H1 (cell line): ENCODE results near the gene MYMX. TPM values are rescaled to one million over a fixed set of nuclear protein-coding genes. Genes with fewer than 3 reads are reported as not detected.

ENCODE experiments used
- CTCF ChIA-PET: fragments of 300-600 bp; sonication (Branson Sonifier 250); formaldehyde crosslinking; loops from one replicate; lab custom pipeline; 2021; ENCODE audit not compliant: partially characterized antibody; lab: Charles Lee
- POLR2A ChIA-PET: fragments of 300-600 bp; sonication (Branson Sonifier 250); formaldehyde crosslinking; loops from one replicate; lab custom pipeline; 2021; ENCODE audit warnings: inconsistent platforms; ENCODE audit not compliant: partially characterized antibody; lab: Charles Lee
- DNase-seq, 2 experiments: peaks; one replicate each; pipeline versions ENCODE4 v3.0.0 to v3.0.0-alpha.2; 2010 to 2022; ENCODE audit warnings: low spot score in 2 of 2, low read depth in 1 of 2, mixed read lengths in 1 of 2
- FAIRE-seq: peaks from 2 replicates; lab custom pipeline; 2011; peaks lifted over from hg19 to GRCh38; lab: Jason Lieb, UNC
- H2AFZ ChIP-seq: 2 replicates; pipeline ENCODE4 v1.8.1; 2012; ENCODE audit warnings: low read length, inconsistent platforms
- H2AK5ac ChIP-seq: 2 replicates; pipeline ENCODE4 v1.6.1; 2013; ENCODE audit warnings: low read depth, low read length
- H2BK120ac ChIP-seq: replicated peaks from 2 replicates; pipeline ENCODE3; 2013; ENCODE audit warnings: low read depth, low read length, inconsistent platforms
- H2BK12ac ChIP-seq: 2 replicates; pipeline ENCODE4 v1.6.1; 2013; ENCODE audit warnings: low read depth, low read length
- H2BK15ac ChIP-seq: 2 replicates; pipeline ENCODE4 v1.6.1; 2013; ENCODE audit warnings: low read length
- H2BK20ac ChIP-seq: 2 replicates; pipeline ENCODE4 v1.6.1; 2013; ENCODE audit warnings: low read length
- H2BK5ac ChIP-seq: 2 replicates; pipeline ENCODE4 v1.6.1; 2013; ENCODE audit warnings: low read depth, low read length
- H3K14ac ChIP-seq: 2 replicates; pipeline ENCODE4 v1.6.1; 2013; ENCODE audit warnings: inconsistent platforms; ENCODE audit not compliant: insufficient read length
- H3K18ac ChIP-seq: 2 replicates; pipeline ENCODE4 v1.6.1; 2013; ENCODE audit warnings: low read length; ENCODE audit errors: extremely low read depth
- H3K23ac ChIP-seq: 2 replicates; pipeline ENCODE4 v1.6.1; 2013; ENCODE audit warnings: inconsistent platforms; ENCODE audit not compliant: insufficient read length
- H3K23me2 ChIP-seq: 2 replicates; pipeline ENCODE4 v1.6.1; 2013; ENCODE audit warnings: low read depth, low read length
- H3K27ac ChIP-seq: 2 replicates; pipeline ENCODE4 v1.6.1; 2011; ENCODE audit warnings: low read depth, low read length, inconsistent platforms
- H3K27me3 ChIP-seq, 4 experiments: replicated peaks in 1 of 4; 1 replicate in 1 of 4; 2 replicates in 3 of 4; pipeline versions ENCODE4 v1.6.1 to v1.8.1; 2011 to 2013; ENCODE audit warnings: low read length in 3 of 4, mild to moderate bottlenecking in 3 of 4, inconsistent platforms in 2 of 4, mixed read lengths in 2 of 4, moderate library complexity in 1 of 4; ENCODE audit not compliant: control insufficient read depth in 3 of 4, insufficient read depth in 3 of 4; ENCODE audit errors: extremely low read depth in 1 of 4
- H3K36me3 ChIP-seq, 4 experiments: 2 replicates each; pipeline versions ENCODE4 v1.6.1 to v1.8.1; 2011 to 2013; ENCODE audit warnings: mild to moderate bottlenecking in 4 of 4, low read length in 3 of 4, moderate library complexity in 2 of 4, control low read depth in 1 of 4, inconsistent platforms in 1 of 4; ENCODE audit not compliant: insufficient read depth in 4 of 4, control insufficient read depth in 2 of 4
- H3K4ac ChIP-seq: replicated peaks from 2 replicates; pipeline ENCODE3; 2013; ENCODE audit warnings: low read length, low read depth, mixed read lengths, inconsistent platforms; ENCODE audit not compliant: insufficient read length
- H3K4me1 ChIP-seq, 4 experiments: replicated peaks in 1 of 4; 1 replicate in 1 of 4; 2 replicates in 3 of 4; pipeline versions ENCODE4 v1.6.1 to v1.8.1; 2011 to 2013; ENCODE audit warnings: low read length in 3 of 4, inconsistent platforms in 2 of 4, mixed read lengths in 1 of 4; ENCODE audit not compliant: insufficient read depth in 4 of 4, control insufficient read depth in 3 of 4
- H3K4me2 ChIP-seq, 2 experiments: 2 replicates each; pipeline versions ENCODE4 v1.6.1 to v1.8.1; 2011 to 2013; ENCODE audit warnings: low read depth in 2 of 2, low read length in 2 of 2, control low read depth in 1 of 2, inconsistent platforms in 1 of 2, mild to moderate bottlenecking in 1 of 2; ENCODE audit not compliant: insufficient read depth in 1 of 2
- H3K4me3 ChIP-seq, 4 experiments: fragments of 200-600, 300-600 bp in 1 of 4; sonication (generic), shearing (Covaris generic), sonication (Bioruptor Twin) in 1 of 4; 2 replicates each; pipeline versions ENCODE4 v1.5.1 to v1.8.1; 2011 to 2016; ENCODE audit warnings: low read length in 4 of 4, low read depth in 3 of 4, control low read depth in 2 of 4, inconsistent platforms in 2 of 4, mild to moderate bottlenecking in 2 of 4, mixed read lengths in 1 of 4, moderate library complexity in 1 of 4; ENCODE audit not compliant: insufficient read depth in 2 of 4; ENCODE audit errors: extremely low read depth in 1 of 4
- H3K56ac ChIP-seq: replicated peaks from 2 replicates; pipeline ENCODE3; 2013; ENCODE audit warnings: low read depth, mild to moderate bottlenecking, mixed read lengths, low read length, inconsistent platforms; ENCODE audit not compliant: insufficient read length
- H3K79me1 ChIP-seq: 2 replicates; pipeline ENCODE4 v1.6.1; 2013; ENCODE audit warnings: low read depth, low read length, control low read depth
- H3K79me2 ChIP-seq, 2 experiments: 2 replicates each; pipeline versions ENCODE4 v1.6.1 to v1.8.1; 2012 to 2013; ENCODE audit warnings: low read length in 2 of 2, mild to moderate bottlenecking in 2 of 2, inconsistent platforms in 1 of 2; ENCODE audit not compliant: insufficient read depth in 2 of 2, control insufficient read depth in 1 of 2
- H3K9ac ChIP-seq, 4 experiments: replicated peaks in 1 of 4; 1 replicate in 1 of 4; 2 replicates in 3 of 4; pipeline versions ENCODE4 v1.6.1 to v1.8.1; 2011 to 2013; ENCODE audit warnings: low read depth in 3 of 4, low read length in 3 of 4, control low read depth in 2 of 4, mild to moderate bottlenecking in 2 of 4, moderate library complexity in 2 of 4, inconsistent platforms in 1 of 4; ENCODE audit errors: extremely low read depth in 1 of 4
- H3K9me3 ChIP-seq, 2 experiments: 2 replicates each; pipeline versions ENCODE4 v1.6.1 to v1.8.1; 2012 to 2013; ENCODE audit warnings: mild to moderate bottlenecking in 2 of 2, moderate library complexity in 2 of 2, control low read depth in 1 of 2, inconsistent platforms in 1 of 2, low read depth in 1 of 2, low read length in 1 of 2, mixed read lengths in 1 of 2; ENCODE audit not compliant: insufficient read depth in 2 of 2
- H4K20me1 ChIP-seq, 2 experiments: replicated peaks in 1 of 2; 2 replicates each; pipeline versions ENCODE3 to v1.8.1; 2011 to 2013; ENCODE audit warnings: inconsistent platforms in 2 of 2, low read length in 2 of 2, mild to moderate bottlenecking in 1 of 2; ENCODE audit not compliant: insufficient read depth in 2 of 2, control insufficient read depth in 1 of 2
- H4K5ac ChIP-seq: 2 replicates; pipeline ENCODE4 v1.6.1; 2013; ENCODE audit warnings: low read length, low read depth, mixed read lengths, inconsistent platforms; ENCODE audit not compliant: insufficient read length
- H4K8ac ChIP-seq: 2 replicates; pipeline ENCODE4 v1.8.0; 2013; ENCODE audit warnings: mild to moderate bottlenecking, moderate library complexity, low read length, inconsistent platforms; ENCODE audit not compliant: insufficient read depth; ENCODE audit errors: extremely low read depth
- H4K91ac ChIP-seq: replicated peaks from 2 replicates; pipeline ENCODE3; 2013; ENCODE audit warnings: low read length, mixed read lengths, inconsistent platforms; ENCODE audit not compliant: insufficient read length
- BACH1 ChIP-seq: IDR thresholded peaks from 2 replicates; pipeline ENCODE4 v1.6.1; 2012; ENCODE audit warnings: low read length, improper control_type of control experiment
- CBX5 ChIP-seq: fragments of 300-800, 300-1000 bp; sonication (generic); IDR thresholded peaks from 2 replicates; pipeline ENCODE4 v1.7.1; 2016; ENCODE audit warnings: antibody characterized with exemption, low read length, low read depth
- CBX8 ChIP-seq: fragments of 300-800, 300-1000 bp; sonication (generic); IDR thresholded peaks from 2 replicates; pipeline ENCODE4 v1.7.1; 2016; ENCODE audit warnings: low read depth, low read length, borderline replicate concordance
- GTF2F1 ChIP-seq: IDR thresholded peaks from 2 replicates; pipeline ENCODE4 v1.6.1; 2012; ENCODE audit warnings: low read depth, low read length, improper control_type of control experiment, borderline replicate concordance
- JUN ChIP-seq: IDR thresholded peaks from 2 replicates; pipeline ENCODE4 v1.6.1; 2011; ENCODE audit warnings: low read depth, mild to moderate bottlenecking, improper control_type of control experiment, low read length
- JUND ChIP-seq: IDR thresholded peaks from 2 replicates; pipeline ENCODE4 v1.6.1; 2011; ENCODE audit warnings: mild to moderate bottlenecking, improper control_type of control experiment, low read length
- NRF1 ChIP-seq: IDR thresholded peaks from 2 replicates; pipeline ENCODE4 v1.6.1; 2011; ENCODE audit warnings: mild to moderate bottlenecking, low read depth, low read length, improper control_type of control experiment
- POLR2A ChIP-seq, 2 experiments: IDR thresholded peaks; 1 replicate in 1 of 2; 2 replicates in 1 of 2; pipeline ENCODE4 v1.6.1; 2011; ENCODE audit warnings: low read depth in 2 of 2, low read length in 2 of 2, mild to moderate bottlenecking in 2 of 2; ENCODE audit errors: control extremely low read depth in 1 of 2
- POU5F1 ChIP-seq: IDR thresholded peaks from 2 replicates; pipeline ENCODE4 v1.6.1; 2011; ENCODE audit warnings: low read depth, mild to moderate bottlenecking, low read length, moderate library complexity
- RNF2 ChIP-seq: fragments of 200-900, 300-1000 bp; sonication (generic); IDR thresholded peaks from 2 replicates; pipeline ENCODE4 v1.7.1; 2016; ENCODE audit warnings: borderline replicate concordance, low read depth, mild to moderate bottlenecking, antibody characterized with exemption, low read length; ENCODE audit not compliant: poor library complexity, severe bottlenecking; ENCODE audit errors: missing control alignments
- SIX5 ChIP-seq: IDR thresholded peaks from 2 replicates; pipeline ENCODE4 v1.6.1; 2011; ENCODE audit warnings: mild to moderate bottlenecking, low read depth, low read length
- YY1 ChIP-seq: IDR thresholded peaks from 2 replicates; pipeline ENCODE4 v1.6.1; 2011; ENCODE audit warnings: low read depth, mild to moderate bottlenecking, low read length
- WGBS, 2 experiments: shearing (Covaris generic) in 1 of 2; methylation state at CpG; one replicate each; pipeline versions ENCODE4 v1.1.6 to v1.1.7; 2013 to 2015; ENCODE audit warnings: low lambda C conversion rate in 2 of 2, mixed read lengths in 2 of 2, inconsistent platforms in 1 of 2, low coverage in 1 of 2, missing lambda C conversion rate in 1 of 2; ENCODE audit not compliant: insufficient replicate concordance in 2 of 2, insufficient coverage in 1 of 2, insufficient read length in 1 of 2; ENCODE audit errors: extremely low coverage in 1 of 2, missing lambda C conversion rate in 1 of 2; 5-methylcytosine and 5-hydroxymethylcytosine counted together
- polyA plus RNA-seq, 7 experiments: library from polyadenylated mRNA; depleted of rRNA in 3 of 7; stranded (reverse) in 5 of 7; unstranded in 2 of 7; fragments of >200 nt in 5 of 7; fragments of 200-250 nt in 2 of 7; gene quantifications; 1 replicate in 5 of 7; 2 replicates in 1 of 7; 4 replicates in 1 of 7; pipeline versions ENCODE4 v1.2.1 to v1.2.3, GENCODE V29; 2011 to 2013; ENCODE audit warnings: missing spikeins in 2 of 7, mixed read lengths in 2 of 7
- total RNA-seq: library from RNA; stranded (reverse); fragmentation: NEBNext Ultra II Directional; extraction: Animal tissue kit (Norgen Biotek cat#: 25700); gene quantifications from 2 replicates; pipeline ENCODE4 v1.2.1, GENCODE V29; 2021
- TF ChIP-seq, protein P1 (sequence below): IDR thresholded peaks from 2 replicates; pipeline ENCODE4 v1.6.1; 2012; ENCODE audit warnings: inconsistent platforms

Gene MYMX
- total and polyA plus RNA-seq, 2 of the 8 experiments (the other 6 are each of a cell fraction or from before 2014, with no cell fraction given), result 4.7 to 6.9 TPM

DNA sequence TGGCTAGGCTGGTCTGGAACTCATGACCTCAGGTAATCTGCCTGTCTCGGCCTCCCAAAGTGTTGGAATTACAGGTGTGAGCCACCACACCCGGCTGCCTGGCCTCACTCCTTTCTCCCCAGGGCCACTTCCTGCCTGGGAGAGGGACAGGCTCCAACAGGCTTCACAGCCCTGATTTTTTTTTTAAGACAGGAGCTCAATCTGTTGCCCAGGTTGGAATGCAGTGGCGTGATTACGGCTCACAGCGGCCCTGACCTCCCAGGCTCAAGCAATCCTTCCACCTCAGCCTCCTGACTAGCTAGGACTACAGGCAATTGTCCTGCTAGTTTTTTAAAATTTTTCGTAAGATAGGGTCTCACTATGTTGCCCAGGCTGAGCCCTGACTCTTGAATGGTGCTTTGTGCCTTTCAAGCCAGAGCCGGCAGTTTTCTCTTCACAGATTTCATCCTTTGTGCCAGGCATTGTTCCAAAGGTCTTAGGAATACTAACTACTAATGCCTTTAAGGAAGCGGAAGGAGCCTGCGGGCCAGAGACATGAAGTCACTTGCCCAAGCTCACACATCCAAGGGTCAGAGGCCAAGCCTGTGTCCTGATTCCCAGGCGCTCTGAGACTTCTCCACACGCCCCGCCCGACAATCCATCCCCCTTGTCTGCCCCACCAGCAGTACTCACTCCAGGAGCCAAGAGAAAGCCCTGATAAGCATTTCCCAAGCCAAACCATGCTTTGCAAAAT, 38.9 kb upstream of the MYMX start:
- Histone ChIP-seq H3K79me2 (no peaks in the 10 kb centered on the region), H2BK12ac (no peak overlapping the region), H2BK120ac (no peak overlapping the region), H4K91ac (peak overlapping the region; percentile 65), H3K36me3 (no peaks in the 10 kb centered on the region), H4K8ac (no peak overlapping the region), H4K20me1 (no peaks in the 10 kb centered on the region), H3K4ac (no peak overlapping the region), H3K4me1 (peaks cover 0 to 12% (median 2%) of the 10 kb centered on the region in 4 experiments; a peak in 6 of 7 replicates), H3K56ac (no peak overlapping the region), H2BK5ac (no peak overlapping the region), H2AK5ac (peak overlapping the region; percentile 48; the same call in 1 of the 2 replicates), H3K23ac (no peak overlapping the region), H2BK20ac (peak overlapping the region; percentile 32; the same call in 1 of the 2 replicates), H2AFZ (no peak overlapping the region), H3K23me2 (peaks cover 10% of the 10 kb centered on the region; the same call in 1 of the 2 replicates), H3K9me3 (no peaks in the 10 kb centered on the region), H3K4me2 (no peak overlapping the region), H3K14ac (no peak overlapping the region), H3K9ac (no peak overlapping the region), H2BK15ac (no peak overlapping the region), H3K79me1 (no peaks in the 10 kb centered on the region), H4K5ac (no peak overlapping the region), H3K27me3 (no peaks in the 10 kb centered on the region), H3K18ac (no peak overlapping the region), H3K4me3 (no peak overlapping the region), H3K27ac (no peak overlapping the region)
- POLR2A ChIA-PET, result interaction anchor here (1.5 to 4.8 kb wide), 3 partner anchors 57 to 69 kb away, joined by 3 to 28 read pairs (median 15); partner anchors contain the start of gene HSP90AB1
- 92% methylated on average over 13 of the region's 13 CpGs; no CpG with 5 or more reads in 1 of the 2 experiments for WGBS, 2 experiments
- no peak for FAIRE-seq
- no peak for DNase-seq
- CTCF ChIA-PET, result interaction anchor here (0.7 to 10.8 kb wide), 4 partner anchors 30 to 176 kb away, joined by 3 to 287 read pairs (median 4); partner anchors contain the start of gene SLC29A1
- TF ChIP-seq NRF1 (no peak), JUN (no peak), GTF2F1 (no peak), POLR2A (IDR thresholded peaks at IDR 0.05; ENCODE audit: control extremely low read depth in 1 of 2, low read depth in 2 of 2, low read length in 2 of 2) (no peak), CBX8 (no peak), CBX5 (no peak), POU5F1 (no peak), RNF2 (no peak), YY1 (no peak), JUND (no peak), BACH1 (no peak), SIX5 (no peak)
- TF ChIP-seq, protein P1, sequence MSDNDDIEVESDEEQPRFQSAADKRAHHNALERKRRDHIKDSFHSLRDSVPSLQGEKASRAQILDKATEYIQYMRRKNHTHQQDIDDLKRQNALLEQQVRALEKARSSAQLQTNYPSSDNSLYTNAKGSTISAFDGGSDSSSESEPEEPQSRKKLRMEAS, result no peak
